Stimulated activated CD8-positive, alpha-beta memory T cell treated with anti-CD3 and anti-CD28 coated beads, Interleukin-12 subunit alpha, Interleukin-12 subunit beta, amount 100 ng/mL, for 4 hours (primary cell): Measurements from ENCODE around the gene CELF4.

ENCODE experiments used
- DNase-seq: peaks from one replicate; pipeline ENCODE4 v3.0.0-alpha.2; 2020; ENCODE audit warnings: low read depth

Gene CELF4

DNA sequence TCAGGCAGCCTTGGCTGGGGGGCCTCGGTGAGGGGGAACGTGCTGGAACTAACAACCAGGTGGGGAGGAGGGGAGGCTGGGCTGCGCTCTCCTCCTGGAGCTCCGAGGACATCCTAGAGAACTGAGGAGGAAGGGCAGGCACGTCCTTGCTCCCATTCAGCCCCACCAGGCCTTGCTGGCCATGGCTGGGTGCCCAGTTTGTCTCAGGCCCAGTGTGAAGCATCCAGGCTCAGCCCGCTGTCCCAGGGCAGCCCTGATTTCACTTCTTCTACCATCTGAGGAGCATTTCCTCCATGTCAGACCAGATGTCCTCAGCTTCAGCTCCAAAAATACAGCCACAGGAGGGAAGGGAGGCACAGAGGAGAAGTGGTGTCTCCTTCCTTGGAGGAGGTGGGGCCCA, 125.4 kb downstream of the CELF4 start:
- DNase-seq, result no peak

DNA sequence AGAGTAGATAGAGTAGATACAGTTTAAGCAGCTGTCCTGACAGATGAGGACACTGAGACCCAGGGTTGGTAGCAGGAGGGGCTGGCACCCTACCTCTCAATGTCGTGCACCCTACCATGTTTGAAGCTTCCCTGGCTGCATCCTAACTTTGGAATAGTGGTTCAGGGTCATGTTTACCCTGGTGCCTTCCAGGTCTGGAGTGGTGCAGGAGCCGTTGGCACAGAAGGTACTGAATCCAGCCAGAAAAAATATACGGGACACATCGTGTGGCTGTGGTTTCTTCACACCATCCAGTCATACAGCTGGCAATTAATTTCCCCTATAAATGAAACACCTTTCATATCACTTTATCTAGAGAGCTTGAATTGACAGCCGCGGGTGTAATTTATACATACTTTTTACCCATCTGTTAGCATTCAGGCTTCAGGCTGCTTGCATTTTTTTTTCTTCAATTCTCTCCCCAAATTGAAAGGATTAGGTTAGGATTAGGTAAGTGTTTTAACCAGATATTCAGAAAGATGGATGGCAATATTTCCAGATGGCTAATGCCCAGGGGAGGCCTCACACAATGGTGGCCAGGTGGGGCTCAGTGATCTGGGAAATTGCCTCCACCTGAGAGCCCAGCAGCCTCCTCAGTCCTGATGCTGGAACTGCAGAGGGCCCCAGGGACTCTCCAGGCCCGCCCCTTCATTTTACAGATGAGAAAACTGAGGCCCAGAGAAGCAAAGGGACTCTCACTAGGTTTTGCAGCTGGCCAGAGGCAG, 127.0 kb downstream of the CELF4 start:
- no peak for DNase-seq

DNA sequence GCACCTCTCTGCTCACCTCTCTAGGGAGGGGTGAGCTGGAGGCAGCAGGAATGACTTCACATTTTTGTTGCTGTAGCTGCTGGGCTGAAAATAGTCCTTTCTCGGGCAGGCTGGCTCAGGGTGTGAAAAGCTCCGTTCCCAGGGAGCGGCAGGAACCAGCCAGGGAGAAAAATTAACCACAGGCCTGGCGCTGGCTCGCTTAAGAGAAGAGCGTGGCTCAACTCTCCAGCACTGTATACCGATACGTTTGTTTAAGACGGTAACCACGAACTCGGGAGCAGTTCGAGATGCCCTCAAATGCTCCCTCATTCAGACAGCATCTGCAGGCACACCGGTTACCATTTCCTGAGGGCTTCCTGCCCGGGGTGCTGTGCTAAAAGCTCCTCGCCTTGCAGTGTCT, 129.6 kb downstream of the CELF4 start:
- DNase-seq, result no peak

DNA sequence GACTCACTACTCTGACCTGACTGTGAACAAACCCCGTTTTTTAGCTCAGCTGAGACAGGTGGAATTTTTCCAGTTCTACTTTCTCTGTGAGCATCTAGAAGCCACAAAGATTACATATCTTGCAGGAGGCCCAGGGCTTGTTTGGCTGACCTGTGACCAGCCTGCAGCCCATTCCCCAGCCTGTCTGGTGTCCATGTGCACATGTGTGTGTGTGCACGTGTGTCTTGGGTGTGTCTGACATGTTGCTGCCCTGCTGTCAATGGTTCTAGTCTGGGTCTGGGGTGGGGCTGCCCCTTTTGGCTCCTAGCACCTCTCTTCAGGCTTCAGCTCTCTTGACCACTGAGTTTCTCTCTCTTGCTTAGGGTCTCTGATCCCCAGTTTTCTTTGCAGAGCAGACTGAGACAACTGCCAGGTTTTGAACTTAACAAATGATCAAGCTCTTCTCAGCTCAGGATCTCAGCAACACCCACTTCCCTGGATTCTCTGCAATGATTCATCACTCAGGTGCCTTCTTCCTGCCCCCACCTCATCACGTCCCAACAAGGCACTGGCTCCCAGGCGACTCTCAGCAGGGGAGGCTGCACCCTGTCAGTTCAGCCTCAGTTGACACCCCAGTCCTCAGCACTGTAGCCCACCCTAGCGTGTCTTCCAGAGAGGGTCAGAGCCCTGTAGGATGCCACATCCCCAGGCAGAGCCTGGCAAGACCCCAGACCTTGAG, 130.3 kb downstream of the CELF4 start:
- DNase-seq, result no peak

DNA sequence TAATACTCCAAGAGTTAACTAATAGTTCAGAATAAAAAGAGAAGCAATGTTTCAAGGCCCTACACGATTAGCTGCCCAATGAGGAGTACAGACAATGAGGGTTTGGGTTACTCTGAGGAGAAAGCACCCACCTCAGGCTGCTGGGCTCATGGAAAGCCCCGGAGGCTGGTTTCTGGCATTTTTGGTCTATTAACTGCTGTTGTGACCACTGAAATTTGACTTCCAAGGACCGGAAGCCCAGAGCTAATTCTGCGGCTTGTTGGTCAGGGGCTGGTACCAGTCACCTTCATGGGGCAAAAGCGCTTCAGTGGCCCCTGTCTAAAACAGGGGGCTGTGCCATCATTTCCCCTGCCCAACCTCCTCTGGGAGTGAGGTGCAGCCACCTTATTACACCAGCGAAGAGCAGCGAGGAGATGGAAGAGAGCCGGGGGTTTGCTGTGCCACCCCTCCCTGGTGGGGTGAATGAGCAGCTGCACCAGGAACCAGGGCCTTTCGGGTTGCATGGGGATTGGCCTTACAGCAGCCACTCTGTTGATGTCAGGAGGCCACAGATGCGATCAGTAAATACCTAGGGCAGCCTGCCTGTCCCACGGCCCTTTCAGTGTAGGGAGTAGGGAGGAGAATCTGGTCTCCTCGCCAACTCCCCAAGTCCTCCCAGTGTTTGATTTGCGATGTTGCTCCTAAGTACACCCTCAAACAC, 131.3 kb downstream of the CELF4 start:
- no peak for DNase-seq

DNA sequence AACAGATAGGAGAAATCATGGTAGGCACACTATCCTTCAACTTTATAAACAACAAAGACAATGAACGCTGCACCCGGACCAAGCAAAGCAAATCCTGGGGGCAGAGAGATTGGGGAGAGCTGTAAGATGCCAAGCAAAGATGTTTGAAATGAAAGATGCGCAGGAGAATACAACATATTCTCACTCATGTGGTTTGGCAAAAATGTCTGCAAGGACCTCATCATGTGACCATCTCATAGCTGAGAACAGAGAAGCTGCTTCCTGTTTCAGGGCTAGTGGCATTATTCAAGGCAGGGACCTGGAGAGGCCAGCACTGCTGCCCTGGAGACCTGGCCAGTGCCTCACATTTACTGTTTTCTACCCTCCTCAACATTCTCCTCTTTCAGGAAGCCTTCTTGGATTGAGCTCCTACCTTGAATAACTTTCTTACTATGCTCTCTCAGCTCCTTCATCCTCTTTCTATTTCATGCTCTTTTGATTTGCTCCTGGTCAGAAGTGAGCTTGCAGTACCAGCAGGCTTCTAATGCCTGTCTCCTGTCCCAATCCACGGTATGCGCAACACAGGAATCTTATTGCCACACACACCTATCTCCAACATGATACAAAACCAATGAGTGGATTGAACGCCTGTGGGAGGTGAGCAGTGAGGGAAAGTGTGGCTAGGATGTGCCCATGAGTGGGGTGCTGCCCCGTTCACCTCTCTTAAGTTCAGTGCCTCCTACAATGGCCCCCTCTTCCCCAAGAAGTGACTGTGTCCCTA, 133.0 kb downstream of the CELF4 start:
- no peak for DNase-seq

DNA sequence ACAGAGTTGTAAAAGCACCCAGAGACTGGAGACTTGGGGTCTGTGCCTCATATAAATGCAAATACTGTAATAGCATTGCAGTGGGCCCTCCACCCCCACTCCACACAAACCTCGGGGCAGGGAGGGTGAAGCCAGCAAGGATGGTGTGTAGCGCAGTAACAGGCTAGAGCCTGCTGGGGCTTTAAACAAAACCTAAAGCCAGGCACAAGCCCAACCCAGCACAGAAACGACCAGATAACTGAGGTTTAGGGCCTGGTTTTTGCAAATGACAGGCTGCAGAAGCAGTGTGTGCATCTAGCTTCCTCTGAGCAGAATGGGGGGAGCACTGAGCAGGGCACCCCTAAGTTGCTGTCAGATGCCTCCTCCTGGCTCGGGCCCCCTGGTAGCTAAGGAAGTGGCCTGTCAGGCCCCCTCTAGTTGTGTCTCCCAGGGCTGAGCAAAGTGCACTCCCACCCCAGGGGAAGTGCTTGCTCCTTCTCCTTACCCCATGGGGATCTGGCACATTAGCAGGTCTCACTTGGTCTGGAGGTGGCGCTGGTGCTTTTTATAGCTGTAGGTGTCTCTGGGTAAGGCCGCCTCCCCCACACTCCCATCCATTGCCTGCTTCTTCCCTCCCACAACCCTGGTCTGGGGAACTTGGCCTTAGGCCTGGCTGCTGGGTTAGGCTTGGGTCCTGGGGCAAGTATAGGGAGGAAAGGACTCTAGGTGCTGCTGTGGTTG, 135.1 kb downstream of the CELF4 start:
- no peak for DNase-seq

DNA sequence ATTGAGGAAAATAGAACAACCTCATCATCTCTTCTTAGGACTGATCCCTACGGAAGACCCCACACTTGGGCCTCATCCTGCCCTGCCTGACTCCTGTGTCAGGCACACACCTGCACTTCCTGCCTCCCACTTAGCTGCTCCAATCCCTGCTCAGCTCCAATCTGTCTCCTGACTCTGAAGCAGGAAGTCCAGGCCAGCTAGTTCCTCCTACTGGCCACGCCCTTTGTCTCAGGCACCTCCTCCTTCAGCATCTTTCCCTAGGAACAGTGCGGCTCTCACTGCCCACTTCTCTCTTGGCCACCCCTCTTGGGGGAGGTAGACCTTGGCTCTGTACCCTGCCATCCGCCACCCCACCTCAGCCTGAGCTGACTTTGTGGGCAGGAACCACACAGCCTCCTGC, 135.8 kb downstream of the CELF4 start:
- no peak for DNase-seq

DNA sequence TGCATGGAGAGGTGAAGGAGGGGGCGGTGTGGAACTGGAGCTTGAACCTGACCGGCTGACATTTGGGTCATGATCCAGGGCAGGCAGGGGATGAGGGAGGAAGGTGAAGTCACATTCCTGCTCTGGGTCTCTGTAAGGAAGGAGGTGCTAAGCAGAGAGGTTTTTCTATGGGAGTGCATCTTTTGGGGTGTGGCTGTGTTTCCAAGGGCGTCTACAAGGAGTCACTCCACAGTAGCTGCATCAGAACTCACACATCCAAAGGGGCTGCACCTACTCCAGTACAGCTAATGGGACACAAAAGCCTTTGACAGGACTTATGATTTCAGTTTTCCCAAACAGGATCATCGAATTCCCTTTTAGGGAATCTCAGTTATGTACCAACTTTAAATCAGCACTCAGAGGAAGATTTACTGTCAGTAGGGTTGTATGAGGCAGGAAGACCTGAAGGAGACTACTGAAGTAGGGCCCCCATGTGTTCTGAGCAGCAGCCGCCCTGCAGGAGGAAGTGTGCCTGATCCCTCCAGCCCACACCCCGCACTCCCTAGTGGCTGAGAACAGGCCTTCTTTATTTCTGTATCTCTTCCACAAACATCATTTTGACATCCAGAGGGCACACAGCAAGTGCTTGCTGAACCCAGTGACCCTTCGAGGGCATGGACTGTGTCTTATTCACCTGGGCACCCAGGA, 137.2 kb downstream of the CELF4 start:
- DNase-seq, result no peak

DNA sequence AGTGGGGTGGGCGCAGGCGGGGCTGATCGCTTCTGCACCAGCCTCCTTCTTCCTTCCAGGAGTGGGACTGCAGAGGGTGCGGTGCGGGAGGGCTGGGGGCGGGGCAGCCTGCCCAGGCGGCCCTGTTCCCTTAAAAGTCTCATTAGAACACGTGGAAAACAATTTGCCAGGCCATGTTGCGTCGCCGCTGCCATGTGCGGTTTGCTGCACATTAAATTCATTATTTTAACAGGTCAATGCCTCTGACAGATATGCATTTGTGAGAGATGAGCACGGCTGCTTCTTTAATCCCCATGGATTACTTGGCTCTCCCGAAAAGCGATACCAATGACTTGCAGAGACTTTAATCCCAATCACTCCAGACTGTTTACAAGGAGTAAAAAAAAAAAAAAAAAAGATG, 139.0 kb downstream of the CELF4 start:
- DNase-seq, result no peak

DNA sequence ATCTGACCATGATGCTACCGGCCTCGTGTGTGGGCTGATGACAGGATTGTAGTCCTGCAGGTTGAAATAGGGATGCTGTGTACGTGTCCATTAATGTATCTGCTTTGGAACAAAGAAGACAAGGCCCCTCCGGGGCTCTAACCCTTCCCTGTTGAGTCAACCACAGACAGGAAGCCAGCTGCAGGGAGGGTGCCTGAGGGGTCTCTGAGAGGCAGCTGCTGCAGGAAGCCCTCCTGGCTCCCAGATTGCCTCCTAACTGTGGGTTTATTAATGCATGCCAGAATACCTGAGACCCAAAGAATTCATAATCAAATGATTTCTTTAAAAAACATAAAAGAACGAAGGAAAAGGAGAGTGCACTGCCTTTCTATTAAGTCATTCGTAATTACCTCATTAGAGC, 140.4 kb downstream of the CELF4 start:
- no peak for DNase-seq

DNA sequence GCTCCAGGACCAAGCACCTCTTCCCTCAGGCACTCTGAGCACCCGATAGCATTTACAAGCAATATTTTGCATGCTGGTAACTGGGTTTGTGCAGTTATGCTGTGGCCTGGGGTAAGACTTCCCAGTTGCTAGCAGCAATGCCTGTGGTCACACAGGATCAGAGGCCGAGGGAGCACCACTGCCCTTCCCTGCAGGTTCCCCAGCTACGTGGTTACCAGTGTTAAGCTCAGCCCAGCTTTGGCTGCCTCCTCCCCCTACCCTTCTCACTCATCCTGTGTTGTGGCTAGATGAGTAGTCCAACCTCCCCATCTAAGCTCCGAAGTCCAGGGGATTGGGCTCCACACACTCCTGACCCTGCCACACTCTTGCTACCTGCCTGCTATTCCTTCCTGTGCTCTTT, 141.1 kb downstream of the CELF4 start:
- DNase-seq, result no peak

DNA sequence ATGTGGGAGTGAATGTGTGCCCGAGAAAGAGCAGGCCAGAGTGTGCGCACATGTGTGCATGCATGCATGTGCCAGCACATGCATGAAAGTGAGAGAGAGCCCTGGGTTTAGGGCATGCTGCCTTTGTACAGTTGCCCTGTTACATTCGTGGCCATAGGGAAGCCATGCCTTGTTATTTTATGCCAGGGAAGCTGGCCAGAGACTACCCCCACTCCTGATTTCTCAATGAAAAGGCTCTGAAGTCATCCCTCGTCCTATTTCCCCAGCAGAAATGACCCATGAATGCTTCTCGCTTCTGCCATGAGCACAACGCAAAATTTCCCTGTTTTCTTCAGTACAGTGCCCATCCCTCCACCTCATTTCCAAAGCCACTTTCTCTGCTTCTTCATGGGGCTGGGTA, 143.0 kb downstream of the CELF4 start:
- no peak for DNase-seq

DNA sequence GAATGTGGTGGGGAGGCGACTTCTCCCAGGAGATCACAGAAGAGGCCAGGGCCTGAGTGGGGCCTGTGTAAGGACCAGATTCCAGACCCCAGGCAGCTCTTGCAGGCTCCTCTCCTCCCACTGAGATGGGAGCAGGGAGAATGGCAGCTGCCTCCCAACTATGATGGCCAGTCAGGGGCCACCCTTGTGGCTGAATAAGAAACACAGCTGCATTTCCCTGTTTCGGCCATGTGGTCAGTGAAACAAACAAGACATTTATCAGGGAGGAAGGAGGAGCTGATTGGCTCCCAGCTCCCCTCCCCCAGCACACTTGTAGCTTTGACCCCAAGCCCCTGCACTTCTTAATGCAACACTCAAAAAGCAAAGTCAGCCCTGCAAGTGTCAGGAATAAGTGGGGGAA, 143.5 kb downstream of the CELF4 start:
- DNase-seq, result no peak

DNA sequence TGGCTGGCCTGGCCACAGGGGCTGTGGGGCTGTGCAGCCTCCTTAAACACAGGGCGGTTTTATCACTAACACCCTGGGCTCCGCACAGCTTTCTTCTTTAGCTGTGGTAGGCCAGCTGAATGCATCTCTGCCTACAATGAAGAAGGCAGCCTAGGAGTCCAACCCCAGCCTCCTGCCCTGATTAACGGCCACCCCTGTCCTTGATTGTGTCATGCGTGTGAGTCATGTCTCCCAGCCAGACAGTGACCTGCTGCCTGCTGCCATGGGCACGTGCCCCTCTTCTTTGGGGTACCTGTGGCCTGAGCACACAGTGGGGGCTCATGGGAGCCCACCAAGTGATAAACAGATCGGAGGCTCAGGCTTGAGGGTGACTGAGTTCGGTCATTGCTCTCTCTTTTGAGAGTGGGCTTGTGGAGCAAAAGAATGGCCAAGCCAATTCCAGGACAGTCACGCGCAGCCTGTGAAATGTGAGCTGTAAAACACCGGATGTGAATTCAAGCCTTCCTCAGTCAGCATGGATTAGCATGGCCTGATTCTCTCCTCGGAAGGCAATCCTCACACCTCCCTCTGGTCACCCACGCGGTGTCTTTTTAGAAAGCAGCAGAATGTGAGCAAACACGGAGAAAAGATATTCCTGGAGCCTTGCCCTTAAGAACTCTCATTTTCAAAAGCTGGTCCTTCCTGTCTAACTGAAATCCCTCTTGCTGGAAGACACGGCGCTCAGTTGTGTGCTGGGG, 144.1 kb downstream of the CELF4 start:
- no peak for DNase-seq

DNA sequence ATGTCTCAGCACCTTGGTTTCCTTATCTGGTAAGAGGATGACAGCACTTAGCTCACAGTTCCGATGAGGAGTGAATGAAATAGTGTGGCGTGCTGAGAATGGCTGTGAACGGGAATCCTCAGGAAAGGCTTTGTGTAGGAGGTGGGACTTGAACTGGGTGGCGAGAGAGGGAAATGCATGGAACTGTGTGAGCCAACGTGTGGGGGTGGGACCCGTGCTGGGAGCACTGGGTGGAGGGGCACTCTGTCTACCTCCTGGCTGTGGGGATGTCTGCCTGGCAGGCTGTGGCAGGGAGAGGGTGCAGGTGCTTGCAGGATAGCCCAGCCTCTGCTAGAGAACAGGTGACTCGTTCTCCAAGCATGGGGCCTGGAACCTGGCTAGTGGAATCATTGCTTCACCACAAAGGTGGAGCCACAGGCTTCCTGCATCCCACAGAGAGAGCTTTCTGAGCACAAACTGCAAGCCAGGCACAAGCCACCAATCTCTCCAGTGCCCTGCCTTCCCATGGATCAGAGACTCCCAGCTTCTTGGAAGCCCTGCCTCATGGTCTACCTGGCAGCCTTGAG, 145.2 kb downstream of the CELF4 start:
- no peak for DNase-seq

DNA sequence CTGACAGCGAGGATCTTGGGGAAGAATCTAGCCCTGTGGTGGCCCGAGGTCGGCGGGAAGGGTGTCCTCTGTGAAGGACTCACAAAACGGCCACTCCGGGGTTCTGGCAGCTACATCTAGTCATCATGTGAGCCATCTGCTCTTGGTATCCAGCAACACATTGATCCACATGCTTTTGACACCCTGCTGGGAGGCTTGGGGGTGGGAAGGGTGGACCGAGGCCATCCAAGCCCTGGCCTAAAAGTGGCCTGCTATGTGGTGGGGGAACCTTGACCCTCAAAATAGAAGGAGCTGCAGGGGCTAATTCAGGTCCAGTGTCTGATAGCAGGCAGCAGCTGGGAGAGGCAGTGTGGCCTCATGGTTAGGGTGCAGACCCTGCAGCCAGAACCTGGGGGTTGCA, 145.7 kb downstream of the CELF4 start:
- DNase-seq, result no peak

DNA sequence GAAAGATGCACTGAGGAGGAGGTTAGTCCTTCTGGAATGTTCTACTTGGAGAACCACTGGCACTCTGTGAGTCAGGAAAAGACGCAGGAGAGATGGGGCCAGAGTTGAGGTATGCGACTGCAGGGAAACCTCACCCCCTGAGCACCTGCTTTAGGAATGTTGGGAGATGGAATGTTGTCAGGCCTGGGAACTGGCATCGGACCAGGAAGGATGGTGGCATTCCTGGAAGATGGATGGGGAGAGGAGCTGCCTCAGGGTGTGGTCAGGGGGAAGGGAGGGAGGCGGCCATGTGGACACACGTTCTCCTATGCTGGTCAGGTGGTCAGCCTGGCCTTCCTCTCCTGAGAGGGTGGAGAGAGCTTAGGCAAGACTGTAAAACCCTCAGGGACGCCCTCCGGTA, 146.3 kb downstream of the CELF4 start:
- DNase-seq, result no peak

DNA sequence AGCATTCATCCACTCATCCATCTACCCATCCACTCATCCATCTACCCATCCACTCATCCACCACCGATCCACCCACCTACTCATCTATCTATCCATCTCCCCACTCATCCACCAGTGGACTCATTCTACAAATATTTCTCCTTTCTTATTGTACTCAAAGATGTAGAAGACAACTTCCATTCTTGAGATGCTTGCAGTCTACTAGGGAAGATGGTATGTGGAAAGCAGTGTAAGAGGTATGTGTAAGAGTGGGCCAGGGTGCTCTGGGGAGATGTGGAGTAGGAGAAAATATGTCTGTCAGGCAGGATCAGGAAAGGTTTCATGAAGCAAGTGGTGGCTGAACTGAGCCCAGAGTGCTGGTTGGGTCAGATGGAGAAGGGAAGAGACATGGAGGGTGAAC, 150.8 kb downstream of the CELF4 start:
- DNase-seq, result no peak

DNA sequence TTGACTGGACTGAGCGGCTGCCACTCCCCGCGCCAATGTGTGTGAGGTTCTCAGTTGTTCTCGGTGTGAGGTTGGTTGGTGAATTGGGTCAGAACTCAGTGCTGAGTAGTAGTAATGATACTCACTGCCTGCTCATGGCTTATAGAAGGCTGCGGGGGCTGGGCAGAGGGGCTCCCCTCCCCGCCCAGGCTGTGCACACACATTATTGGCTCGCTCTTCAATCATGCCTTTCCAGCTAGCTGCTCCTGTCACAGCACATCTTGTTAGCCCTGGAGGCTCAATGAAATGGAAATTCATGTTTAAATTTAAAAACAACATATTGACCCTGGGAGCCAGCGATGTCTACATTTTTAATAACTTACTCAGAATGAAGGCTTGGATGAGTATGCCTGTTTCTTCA, 152.8 kb downstream of the CELF4 start:
- no peak for DNase-seq
